Type B pancreatic cell (in vitro differentiated cells): ENCODE results near the gene NLGN1. TPM values are rescaled to one million over a fixed set of nuclear protein-coding genes. Genes with fewer than 3 reads are reported as not detected.

Experiments
- DNase-seq: peaks from one replicate; pipeline ENCODE4 v3.0.0; 2021; ENCODE audit warnings: mixed read lengths; ENCODE audit not compliant: unreplicated experiment; ENCODE audit errors: extremely low spot score
- H3K27ac Mint-ChIP-seq: 2 replicates; pipeline ENCODE4 v1.8.0; 2021; ENCODE audit warnings: mild to moderate bottlenecking, mixed read lengths
- H3K27me3 Mint-ChIP-seq: 2 replicates; pipeline ENCODE4 v1.8.0; 2021; ENCODE audit warnings: mixed read lengths
- H3K36me3 Mint-ChIP-seq: 2 replicates; pipeline ENCODE4 v1.8.0; 2021; ENCODE audit warnings: mixed read lengths
- H3K4me1 Mint-ChIP-seq: one replicate; pipeline ENCODE4 v1.8.0; 2021; ENCODE audit warnings: mixed read lengths; ENCODE audit not compliant: unreplicated experiment
- H3K4me3 Mint-ChIP-seq: 2 replicates; pipeline ENCODE4 v1.8.0; 2021; ENCODE audit warnings: mild to moderate bottlenecking, mixed read lengths
- H3K9me3 Mint-ChIP-seq: 2 replicates; pipeline ENCODE4 v1.8.0; 2021; ENCODE audit warnings: mixed read lengths
- CTCF ChIP-seq: fragments of 200-600 bp; sonication (generic); conservative IDR thresholded peaks from 2 replicates; pipeline ENCODE4 v1.5.0; 2021; ENCODE audit warnings: antibody characterized with exemption, mild to moderate bottlenecking
- total RNA-seq: library from RNA; stranded (reverse); gene quantifications from 2 replicates; pipeline ENCODE4 v1.2.1, GENCODE V29; 2021; ENCODE audit warnings: low replicate concordance

NLGN1 gene
- total RNA-seq, 1 donor from 2014 or later: 12.6 TPM

GRCh38 chr3:173547070-173547469, 149.5 kb downstream of the NLGN1 start:
- no peak for TF ChIP-seq CTCF
- Mint-ChIP-seq H3K9me3 (no peaks in the 10 kb centered on the region), H3K4me3 (no peak overlapping the region), H3K27ac (no peak overlapping the region), H3K4me1 (peaks cover 11% of the 10 kb centered on the region), H3K27me3 (no peaks in the 10 kb centered on the region), H3K36me3 (no peaks in the 10 kb centered on the region)
- DNase-seq: no peak

GRCh38 chr3:173548261-173548660, 150.7 kb downstream of the NLGN1 start:
- no peaks in the 10 kb centered on the region for H3K9me3 Mint-ChIP-seq
- no peak overlapping the region for H3K27ac Mint-ChIP-seq
- no peaks in the 10 kb centered on the region for H3K27me3 Mint-ChIP-seq
- H3K4me3 Mint-ChIP-seq: no peak overlapping the region
- no peak for DNase-seq
- TF ChIP-seq CTCF: no peak
- no peaks in the 10 kb centered on the region for H3K36me3 Mint-ChIP-seq
- H3K4me1 Mint-ChIP-seq: peaks cover 11% of the 10 kb centered on the region

GRCh38 chr3:173552526-173552925, 155.0 kb downstream of the NLGN1 start:
- no peak overlapping the region for H3K27ac Mint-ChIP-seq

GRCh38 chr3:173553635-173554280, 156.2 kb downstream of the NLGN1 start:
- Mint-ChIP-seq H3K9me3 (no peaks in the 10 kb centered on the region), H3K4me1 (peaks cover 6% of the 10 kb centered on the region), H3K27me3 (no peaks in the 10 kb centered on the region), H3K27ac (no peak overlapping the region), H3K4me3 (no peak overlapping the region), H3K36me3 (no peaks in the 10 kb centered on the region)
- DNase-seq: no peak
- TF ChIP-seq CTCF: peak; percentile 84

More at GRCh38 chr3:173552526-173552925, 155.0 kb downstream of the NLGN1 start:
- Mint-ChIP-seq H3K4me3 (no peak overlapping the region), H3K36me3 (no peaks in the 10 kb centered on the region), H3K27me3 (no peaks in the 10 kb centered on the region), H3K4me1 (peaks cover 12% of the 10 kb centered on the region), H3K9me3 (no peaks in the 10 kb centered on the region)
- TF ChIP-seq CTCF: no peak
- DNase-seq: no peak

- TF ChIP-seq CTCF: no peak
Measured at GRCh38 chr3:173556546-173556945, 159.0 kb downstream of the NLGN1 start.

More at GRCh38 chr3:173556546-173556945, 159.0 kb downstream of the NLGN1 start:
- no peak overlapping the region for H3K4me3 Mint-ChIP-seq
- DNase-seq: no peak
- H3K36me3 Mint-ChIP-seq: no peaks in the 10 kb centered on the region
- H3K4me1 Mint-ChIP-seq: peaks cover 6% of the 10 kb centered on the region
- no peak overlapping the region for H3K27ac Mint-ChIP-seq
- H3K9me3 Mint-ChIP-seq: no peaks in the 10 kb centered on the region
- H3K27me3 Mint-ChIP-seq: no peaks in the 10 kb centered on the region
